Endometrial microvascular endothelial cells (primary cell): ENCODE measurements around the gene CORIN. TPM values are rescaled to one million over a fixed set of nuclear protein-coding genes. Genes with fewer than 3 reads are reported as not detected.

Experiments used
- in situ Hi-C: cut with HindIII; loops from 2 replicates; pipeline ENCODE4 v1.10.0; 2017; ENCODE audit warnings: low sequenced_read_pairs, low pct_unique_long_range_greater_than_20kb; ENCODE audit errors: inconsistent ontology term
- total RNA-seq: library from RNA; depleted of rRNA; stranded (reverse); fragments of >200 nt; gene quantifications from one replicate; pipeline ENCODE4 v1.2.3, GENCODE V29; 2015; ENCODE audit errors: inconsistent ontology term

Gene CORIN
- total RNA-seq, 1 donor from 2014 or later, result 0.28 TPM

DNA sequence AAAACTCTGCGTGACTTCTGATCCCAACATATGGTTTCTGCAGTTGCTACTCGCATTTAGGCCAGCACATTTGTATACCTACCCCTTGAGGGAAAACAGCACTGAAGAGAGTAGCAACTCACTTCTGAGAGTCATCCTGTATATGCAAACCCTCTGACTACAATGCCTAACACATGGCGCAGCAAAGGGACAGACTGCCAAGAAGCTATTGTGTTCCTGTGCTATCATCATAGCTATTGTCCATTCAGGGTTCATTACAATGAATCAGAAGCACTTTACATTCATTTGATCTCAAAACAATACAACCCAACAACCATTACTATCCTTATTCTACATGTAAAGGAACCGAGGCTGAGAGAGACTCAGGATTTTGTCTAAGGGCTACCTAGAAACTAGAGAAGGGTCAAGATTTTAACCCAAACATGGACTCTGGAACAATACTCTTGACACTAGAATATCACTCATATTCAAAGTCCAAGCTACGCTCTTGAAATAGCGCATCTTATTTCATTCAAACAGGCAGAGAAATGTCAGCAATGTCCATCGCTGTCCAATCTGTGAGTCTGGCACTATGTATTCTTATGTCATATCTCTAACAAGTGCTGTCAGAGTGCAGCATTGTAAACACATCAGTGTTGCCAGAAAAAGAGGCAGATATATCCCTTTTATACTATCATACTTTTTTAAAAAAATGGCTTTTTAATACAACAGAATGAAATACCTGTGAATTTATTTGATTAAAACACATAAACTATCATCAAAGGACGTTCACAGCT, 173.6 kb downstream of the CORIN start:
- in situ Hi-C loops, result no loop called here

- in situ Hi-C loops, result no loop called here
These were observed 174.9 kb downstream of the CORIN start for GRCh38 chr4:47662975-47663374.

- in situ Hi-C loops, result no loop called here
These were observed 176.1 kb downstream of the CORIN start for GRCh38 chr4:47661741-47662140.

DNA sequence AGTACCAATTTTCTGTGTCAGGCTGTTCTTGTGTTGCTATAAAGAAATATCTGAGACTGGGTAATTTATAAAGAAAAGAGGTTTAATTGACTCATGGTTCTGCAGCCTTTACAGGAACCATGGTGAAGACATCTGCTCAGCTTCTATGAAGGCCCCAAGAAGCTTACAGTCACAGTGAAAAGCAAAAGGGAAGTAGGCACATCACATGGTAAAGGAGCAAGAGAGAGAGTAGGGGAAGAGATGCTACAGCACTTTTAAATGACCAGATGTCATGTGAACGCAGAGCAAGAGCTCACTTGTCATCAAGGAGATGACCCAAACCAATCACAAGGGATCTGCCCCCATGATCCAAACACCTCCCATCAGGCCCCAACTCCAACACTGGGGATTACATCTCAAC, 178.5 kb downstream of the CORIN start:
- in situ Hi-C loops, result no loop called here

DNA sequence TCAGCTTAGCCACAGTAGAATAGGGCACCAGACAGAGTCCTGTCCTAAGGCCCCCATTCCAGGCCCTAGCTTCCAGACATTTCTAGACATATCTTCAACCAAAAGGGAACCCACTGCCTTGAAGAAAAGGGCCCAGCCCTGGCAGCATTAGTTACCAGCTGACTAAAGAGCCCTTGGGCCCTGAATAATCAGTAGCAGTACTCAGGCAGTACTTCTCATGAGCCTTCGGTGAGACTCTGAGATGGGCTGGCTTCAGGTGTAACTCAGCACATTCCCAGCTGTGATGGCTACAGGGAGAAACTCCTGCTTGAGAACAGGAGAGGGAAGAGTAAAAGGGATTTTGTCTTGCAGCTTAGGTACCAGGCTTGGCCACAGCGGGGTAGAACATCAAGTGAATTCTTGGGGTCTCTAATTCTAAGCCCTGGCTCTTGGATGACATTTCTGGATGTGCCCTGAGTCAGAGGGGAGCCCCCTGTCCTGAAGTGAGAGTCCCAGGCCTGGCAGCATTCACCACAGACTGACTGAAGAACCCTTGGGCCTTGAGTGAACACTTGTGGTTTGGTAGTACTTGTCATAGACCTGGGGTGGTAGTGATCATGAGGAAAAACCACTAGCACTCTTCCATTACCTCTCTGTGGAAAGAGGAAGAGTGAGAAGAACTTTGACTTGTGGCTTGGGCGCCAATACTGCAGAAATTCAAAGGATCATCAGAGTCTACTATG, 182.7 kb downstream of the CORIN start:
- in situ Hi-C loops, result no loop called here

DNA sequence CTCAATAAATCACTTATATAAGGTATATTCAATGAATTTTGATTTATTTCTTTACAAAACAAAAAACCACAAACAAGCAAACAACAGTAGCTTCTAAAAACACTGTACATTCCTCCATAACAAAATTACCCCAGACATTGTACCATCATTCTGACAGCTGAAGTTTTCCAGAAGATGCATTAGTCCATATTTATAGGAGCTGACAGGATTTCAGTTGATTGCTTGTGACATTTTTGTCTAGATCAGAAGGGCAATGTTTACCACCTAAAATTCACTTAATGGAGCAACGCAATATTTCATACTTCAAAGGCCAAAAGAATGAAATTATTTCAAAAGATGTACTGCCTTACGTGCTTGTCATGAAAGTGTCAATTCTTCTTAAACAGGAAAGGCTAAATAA, 185.8 kb downstream of the CORIN start:
- in situ Hi-C loops, result no loop called here

DNA sequence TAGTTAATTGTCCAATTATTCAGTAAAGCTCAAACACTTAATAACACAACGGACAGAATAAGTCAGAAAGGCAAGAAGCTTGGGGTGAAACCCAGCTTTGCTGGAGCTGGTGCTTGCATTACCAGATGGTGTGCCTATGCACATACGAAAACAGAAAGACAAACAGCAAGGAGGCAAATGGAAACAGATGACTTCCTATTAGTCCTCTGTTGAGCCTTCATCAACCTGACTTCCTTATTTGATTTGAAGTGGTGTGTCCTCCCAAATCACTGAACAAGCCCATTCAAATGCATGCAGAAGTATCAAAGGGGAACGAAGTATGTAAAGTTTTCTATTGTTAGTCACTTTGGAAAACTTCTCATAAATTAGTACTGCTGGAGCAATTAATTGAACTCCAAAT, 186.6 kb downstream of the CORIN start:
- in situ Hi-C loops, result no loop called here

- in situ Hi-C loops, result no loop called here
These were observed 187.2 kb downstream of the CORIN start for GRCh38 chr4:47650584-47651130.

- in situ Hi-C loops, result no loop called here
These were observed 190.3 kb downstream of the CORIN start for GRCh38 chr4:47647544-47647943.

DNA sequence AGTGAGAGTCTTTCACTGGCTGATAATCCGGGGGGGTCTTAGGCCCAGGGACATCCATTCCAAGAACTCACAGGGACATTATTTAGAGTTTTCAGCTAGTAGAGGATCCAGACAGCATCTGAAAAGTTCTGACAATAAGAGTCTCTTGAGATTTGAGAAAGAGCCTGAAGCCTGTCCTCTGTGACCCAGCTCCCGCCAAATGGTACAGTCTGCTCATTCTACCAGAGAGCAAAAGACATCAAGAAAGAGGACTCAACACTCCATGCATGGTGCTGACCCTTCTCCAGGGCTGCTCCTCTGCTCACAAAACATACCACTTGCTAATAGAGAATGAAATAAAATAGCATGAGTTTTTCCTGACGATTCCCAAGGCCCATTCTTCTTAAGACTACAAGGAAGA, 190.8 kb downstream of the CORIN start:
- in situ Hi-C loops, result no loop called here

- in situ Hi-C loops, result no loop called here
These were observed 191.5 kb downstream of the CORIN start for GRCh38 chr4:47646372-47646771.

- in situ Hi-C loops, result no loop called here
These were observed 194.0 kb downstream of the CORIN start for GRCh38 chr4:47643845-47644244.

DNA sequence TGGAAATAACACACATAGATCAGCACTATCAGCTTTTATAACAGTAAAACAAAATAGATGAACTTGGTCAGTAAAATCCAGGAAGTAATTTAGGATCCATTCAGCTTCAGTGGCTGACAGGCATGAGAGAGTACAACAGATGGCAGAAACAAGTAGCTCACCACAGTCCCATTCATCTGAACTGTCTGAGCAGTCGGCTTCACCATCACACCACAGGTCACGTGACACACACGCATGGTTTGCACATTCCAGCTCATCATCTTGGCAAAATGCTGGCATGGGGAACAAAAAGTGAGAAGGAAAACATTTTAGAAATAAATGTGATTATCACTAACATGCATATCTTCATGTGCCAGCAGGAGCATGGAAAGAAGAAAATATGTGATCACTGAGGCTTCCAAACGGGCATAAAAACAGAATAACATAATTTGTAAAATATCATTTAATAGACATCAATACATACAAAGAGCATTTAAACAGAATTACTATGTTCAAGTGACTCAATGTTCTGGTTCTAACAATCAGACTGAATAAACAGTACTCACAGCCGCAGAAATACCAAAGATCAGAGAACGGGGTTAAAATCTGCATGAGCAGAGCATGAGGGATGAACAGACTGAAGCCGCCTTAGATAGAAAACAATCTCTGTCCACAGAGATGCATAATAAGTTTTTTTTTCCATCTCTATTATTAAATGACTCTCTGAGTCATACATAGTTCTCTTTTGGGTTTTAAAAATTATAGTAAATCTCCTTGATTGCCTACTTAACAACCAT, 194.7 kb downstream of the CORIN start:
- in situ Hi-C loops, result no loop called here

DNA sequence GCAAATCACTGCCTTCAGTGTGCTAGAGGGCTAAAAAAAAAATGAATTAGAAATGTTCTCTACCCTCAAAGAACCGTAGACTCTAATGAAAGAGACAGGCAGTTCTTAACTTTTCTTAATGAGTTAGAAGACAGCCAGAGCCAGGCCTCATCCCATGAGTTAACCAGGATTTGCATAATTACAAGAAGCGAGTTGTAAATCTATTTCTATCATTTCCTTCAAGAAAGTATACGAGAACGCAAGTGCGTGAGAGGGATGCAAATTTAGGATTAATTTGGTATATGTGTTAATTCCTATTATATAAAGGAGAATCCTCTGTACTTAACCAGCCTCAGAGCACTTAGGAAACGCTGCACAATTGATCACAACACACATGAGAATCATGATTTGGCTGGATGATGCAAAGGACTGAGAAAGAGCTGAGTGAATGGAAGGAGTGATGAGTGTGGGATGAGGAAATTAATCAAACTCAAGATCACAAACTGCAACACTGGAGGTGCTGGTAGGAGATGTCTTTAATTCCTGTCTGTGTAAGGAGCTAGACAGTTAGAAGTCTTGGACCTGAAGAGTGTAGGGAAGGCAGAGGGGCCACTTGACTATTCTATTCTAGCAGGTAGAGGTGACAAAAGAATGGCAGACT, 195.6 kb downstream of the CORIN start:
- in situ Hi-C loops, result no loop called here

DNA sequence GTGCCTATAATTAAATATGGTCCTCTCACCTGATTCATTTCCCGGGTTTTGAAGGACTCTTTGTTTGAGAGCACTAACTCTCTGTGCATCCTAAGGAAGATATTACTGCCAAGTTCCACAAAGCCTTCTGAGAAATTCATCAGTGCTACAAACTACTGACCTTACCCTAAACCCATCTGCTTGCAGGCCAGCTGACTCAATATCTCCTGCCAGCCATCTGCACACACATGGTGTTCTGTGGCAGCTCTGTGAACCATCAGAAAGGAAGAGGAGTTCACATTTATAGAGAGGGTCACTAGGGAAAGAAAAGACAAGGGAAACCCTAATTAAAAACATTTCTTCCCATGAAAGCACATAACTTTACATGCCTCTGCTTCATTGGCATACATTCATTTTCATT, 196.1 kb downstream of the CORIN start:
- in situ Hi-C loops, result no loop called here

DNA sequence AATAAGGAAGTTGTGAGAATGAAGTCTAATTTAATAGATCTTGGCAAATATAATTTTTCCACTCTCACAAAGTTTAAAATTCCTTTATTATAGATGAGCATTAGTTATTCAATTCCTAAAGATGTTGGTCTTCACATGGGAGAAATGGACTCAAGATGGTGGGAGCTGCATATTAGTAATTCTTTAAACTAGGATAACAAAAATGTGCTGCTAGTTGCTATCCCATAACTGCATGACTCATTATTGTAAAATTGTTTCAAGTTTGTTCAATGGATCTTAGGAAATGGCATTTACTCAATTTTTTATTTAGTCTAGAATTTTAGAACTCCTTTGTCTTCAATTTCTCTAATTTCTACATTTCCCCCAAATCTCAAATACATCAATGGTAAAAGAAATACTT, 197.0 kb downstream of the CORIN start:
- in situ Hi-C loops, result no loop called here

GRCh38 chr4:47639531-47639930, 198.3 kb downstream of the CORIN start:
- in situ Hi-C loops, result no loop called here

GRCh38 chr4:47631161-47631560, 206.7 kb downstream of the CORIN start:
- in situ Hi-C loops, result no loop called here

- in situ Hi-C loops, result no loop called here
These were observed 213.8 kb downstream of the CORIN start for GRCh38 chr4:47624031-47624441.
